IPS DF 19.7 (cell line): ENCODE measurements around the gene THAP8.

Experiments
- DNase-seq: peaks from one replicate; pipeline ENCODE4 v3.0.0-alpha.2; 2013; ENCODE audit warnings: low read depth, low spot score

THAP8 gene, protein sequence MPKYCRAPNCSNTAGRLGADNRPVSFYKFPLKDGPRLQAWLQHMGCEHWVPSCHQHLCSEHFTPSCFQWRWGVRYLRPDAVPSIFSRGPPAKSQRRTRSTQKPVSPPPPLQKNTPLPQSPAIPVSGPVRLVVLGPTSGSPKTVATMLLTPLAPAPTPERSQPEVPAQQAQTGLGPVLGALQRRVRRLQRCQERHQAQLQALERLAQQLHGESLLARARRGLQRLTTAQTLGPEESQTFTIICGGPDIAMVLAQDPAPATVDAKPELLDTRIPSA

DNA sequence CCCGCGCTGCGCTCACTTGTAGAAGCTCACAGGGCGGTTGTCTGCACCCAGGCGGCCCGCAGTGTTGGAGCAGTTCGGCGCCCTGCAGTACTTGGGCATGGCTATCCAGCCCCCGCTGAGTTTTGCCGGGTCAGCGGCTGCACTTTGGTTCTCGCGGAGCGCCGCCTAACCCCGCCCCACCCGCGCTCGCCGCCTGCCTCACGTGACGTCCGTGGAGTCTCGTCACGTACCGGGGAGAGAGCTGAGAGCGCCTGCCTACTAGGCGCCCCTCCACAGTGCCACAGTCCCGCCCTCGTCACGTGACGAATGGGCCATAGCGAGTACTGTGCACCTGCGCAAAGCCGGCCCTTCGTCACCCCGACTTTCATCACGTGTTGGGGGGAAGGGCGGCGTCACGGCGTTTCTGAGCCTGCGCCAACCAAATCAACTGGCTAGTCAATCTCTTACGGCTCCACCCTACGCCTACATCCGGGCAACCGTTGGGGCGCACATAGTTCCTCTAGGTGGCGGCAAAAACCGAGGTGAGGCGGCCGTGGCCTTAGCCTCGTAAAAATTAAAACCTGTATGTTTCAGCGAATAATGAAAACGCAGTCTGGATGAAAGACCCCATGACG is at the start of gene THAP8:
TSS of gene THAP8 (minus strand) at position 167 of the 614 bp plus-strand sequence. CDS start at position 99, 68 bp downstream.
- DNase-seq, result peak; percentile 91

DNA sequence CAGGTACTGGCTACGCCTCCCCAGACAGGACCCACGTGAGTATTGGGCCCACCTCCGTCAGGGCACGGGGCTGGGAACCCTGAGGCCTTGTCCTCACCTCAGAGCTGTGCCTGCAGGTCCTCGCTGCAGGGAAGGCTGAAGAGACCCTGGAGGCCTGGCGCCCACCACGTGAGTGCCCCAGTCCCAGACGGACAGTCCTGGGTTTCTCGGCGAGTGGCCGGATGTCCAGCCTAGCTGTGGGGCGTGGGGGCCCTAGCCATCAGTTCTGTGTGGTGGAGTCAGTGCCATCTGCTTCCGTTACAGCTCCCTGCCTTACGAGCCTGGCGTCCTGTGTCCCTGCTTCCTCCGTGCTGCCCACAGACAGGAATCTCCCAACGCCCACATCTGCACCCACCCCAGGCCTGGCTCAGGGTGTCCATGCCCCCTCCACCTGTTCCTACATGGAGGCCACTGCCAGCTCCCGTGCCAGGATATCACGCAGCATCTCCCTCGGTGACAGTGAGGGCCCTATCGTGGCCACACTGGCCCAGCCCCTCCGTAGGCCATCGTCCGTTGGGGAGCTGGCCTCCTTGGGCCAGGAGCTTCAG is 49.0 kb upstream of the THAP8 start:
- DNase-seq, result no peak

DNA sequence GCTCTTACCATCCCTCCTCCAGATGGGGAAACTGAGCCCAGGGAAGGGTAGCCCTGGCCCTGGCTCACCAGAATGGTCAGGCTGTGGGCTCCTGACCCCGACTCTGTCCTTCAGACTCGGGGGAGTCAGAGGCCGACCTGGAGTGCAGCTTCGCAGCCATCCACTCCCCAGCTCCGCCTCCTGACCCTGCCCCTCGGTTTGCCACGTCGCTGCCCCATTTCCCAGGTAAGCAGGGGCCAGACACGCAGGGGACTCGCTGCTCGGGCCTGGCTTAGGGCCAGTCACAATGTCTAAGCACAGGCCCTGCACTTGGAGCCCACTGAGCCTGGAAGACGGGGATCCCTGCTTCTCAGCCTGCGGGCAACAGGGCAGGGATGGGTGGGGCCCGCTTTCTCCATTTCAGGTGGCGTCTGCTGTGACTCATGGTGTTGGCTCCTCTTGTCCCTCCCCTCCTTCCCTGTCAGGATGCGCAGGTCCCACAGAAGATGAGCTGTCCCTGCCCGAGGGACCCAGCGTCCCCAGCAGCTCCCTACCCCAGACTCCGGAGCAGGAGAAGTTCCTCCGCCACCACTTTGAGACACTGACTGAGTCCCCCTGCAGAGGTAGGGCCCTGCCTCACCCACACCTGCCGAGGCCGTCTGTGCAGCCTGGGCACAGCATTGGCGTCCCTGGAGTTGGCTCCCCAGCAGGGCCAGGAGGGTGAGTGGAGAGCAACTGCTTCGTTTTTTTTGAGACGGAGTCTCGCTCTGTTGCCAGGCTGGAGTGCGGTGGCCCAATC is 47.7 kb upstream of the THAP8 start:
- DNase-seq, result no peak

DNA sequence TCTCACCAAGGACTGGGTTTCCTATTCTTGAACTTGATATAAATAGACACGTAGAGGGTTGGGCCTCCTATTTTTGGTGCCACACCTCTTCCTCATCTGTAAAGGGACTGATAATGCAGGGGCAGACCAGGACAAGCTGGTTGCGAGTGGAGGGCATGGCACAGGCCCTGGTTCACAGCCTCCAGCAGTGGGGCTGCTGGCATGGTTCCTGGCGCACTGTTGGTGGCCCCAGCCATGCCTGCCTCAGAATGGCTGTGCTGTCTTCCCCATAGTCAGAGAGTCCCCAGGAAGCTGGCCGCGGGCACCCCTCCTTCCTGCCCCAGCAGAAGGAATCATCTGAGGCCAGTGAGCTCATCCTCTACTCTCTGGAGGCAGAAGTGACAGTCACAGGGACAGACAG is 46.4 kb upstream of the THAP8 start:
- DNase-seq, result no peak

DNA sequence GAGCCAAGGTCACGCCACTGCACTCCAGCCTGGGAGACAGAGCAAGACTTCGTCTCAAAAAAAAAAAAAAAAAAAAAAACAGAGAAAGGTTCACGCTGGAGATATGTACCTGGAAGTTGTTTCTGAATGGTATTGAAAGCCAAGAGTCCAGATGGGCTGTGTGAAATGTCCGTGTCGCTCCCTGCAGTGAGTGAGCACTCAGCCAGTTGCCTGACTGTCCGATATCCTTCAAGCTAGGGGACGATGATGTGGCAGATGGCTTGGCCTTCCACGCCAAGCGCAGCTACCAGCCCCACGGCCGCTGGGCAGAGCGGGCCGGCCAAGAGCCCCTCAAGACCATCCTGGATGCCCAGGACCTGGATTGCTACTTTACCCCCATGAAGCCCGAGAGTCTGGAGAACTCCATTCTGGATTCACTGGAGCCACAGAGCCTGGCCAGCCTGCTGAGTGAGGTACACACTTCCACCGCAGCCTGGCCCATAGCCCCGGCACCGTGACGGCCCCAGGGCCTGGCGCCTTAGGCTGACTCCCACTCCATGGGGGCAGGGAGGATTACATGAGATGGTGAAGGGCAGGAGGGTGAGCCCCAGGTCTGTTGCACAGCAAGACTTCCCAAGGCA is 45.2 kb upstream of the THAP8 start:
- DNase-seq, result no peak

DNA sequence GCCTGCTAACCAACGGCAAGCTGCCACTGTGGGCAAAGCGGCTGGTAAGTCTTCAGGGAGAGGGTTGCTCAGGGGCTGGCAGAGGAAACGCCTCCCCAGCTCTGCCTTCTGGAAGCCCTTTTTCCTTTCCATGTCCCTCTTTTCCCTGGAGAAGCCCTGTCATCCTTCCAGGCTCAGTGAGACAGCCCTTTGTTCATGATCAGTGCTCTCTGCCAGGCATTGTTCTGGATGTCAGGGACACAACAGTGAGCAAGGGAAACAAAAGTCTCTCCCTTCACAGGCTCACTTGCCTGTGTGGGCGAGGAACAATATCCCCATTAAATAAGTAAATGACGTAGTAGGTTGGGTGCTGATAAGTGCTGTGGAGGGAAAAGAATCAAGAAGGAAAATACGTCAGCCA is 43.0 kb upstream of the THAP8 start:
- no peak for DNase-seq

DNA sequence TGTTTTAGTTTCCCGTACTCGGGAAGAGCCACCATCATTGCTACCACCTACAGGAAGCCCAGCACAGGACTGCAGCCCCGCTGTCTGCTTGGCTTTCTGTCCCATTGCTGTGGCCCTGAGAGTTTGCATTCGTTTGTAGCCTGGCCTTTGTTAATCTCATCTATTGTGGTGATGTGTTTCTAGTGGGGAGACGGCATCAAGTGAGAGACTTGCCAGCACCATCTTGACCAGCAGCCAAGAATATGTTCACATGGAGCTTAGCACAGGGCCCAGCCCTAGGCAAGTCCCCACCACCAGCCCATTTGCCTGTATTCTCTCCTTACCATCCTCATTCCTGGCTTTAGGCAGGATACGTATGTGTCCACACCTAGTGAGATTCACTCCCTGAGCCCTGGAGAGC is 39.6 kb upstream of the THAP8 start:
- no peak for DNase-seq

DNA sequence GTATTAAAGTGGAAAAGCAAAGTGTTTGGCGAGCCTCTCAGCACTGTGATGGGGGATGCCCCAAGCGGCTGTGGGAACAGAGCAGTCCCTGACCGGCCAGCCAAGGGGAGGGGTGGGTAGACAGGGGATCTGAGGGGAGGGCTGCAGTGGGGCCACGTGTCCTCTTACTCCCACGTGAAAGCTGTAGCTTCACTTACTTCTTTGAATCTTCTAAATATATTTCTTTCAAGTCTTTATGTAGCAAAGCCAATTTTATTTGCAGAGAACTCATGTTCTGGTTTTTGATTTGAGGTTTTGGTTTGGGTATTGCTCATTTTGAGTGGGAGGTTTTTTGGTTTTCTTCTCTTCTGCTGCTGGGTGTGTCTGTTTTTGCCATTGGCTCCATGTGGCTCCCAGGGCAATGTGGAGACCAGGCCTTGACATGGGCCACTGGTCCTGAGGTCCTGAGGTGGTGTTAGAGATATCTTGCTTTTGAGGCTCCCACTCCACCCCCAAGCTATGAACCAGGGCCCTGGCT is 39.1 kb upstream of the THAP8 start:
- DNase-seq, result no peak

DNA sequence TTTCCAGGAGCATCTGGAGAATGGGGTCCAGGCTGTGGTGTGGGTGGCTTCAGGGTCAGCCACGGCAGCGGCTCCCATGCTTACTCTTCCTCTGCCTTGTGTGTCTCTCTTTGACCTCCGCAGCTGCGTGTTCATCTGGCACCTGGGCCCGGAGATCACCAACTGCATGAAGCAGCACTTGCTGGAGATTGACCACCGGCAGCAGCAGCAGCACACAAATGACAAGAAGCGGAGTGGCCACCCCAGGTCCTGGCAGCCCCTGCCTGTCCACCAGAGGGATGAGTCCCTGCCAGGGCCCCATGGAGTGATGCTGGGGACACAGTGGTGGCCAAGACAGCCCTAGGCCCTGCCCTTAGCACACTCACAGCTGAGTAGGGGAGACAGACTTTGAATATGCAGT is 38.5 kb upstream of the THAP8 start:
- no peak for DNase-seq

DNA sequence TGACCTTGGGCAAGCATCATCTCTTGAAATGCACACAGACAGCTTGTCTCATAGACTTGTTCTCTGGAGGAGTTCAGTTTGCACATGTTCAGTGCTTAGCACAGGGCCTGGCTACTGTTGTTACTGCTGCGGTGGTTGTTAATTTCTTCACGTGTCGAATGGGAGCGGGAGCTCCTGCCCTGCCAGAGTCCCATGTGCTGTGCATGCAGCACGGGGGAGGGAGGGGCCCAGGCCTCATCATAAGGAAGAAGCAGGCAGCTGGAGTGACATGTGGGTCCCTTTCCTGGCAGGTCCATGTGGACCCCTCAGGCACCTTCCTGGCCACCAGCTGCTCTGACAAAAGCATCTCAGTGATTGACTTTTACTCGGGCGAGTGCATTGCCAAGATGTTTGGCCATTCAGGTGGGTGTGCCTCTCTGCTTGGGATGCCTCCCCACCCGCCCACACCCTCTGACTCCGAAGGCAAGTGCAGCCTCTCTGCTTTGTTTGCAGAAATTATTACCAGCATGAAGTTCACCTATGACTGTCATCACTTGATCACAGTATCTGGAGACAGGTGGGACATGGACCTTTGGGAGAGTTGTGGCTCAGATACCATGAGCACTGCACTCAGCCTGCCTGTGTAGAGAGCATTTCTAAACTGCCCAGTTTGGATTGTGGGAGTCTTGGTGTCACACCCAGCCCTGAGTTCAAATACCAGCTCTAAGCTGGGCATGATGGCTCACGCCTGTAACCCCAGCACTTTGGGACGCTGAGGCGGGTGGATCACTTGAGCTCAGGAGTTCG is 37.0 kb upstream of the THAP8 start:
- no peak for DNase-seq

DNA sequence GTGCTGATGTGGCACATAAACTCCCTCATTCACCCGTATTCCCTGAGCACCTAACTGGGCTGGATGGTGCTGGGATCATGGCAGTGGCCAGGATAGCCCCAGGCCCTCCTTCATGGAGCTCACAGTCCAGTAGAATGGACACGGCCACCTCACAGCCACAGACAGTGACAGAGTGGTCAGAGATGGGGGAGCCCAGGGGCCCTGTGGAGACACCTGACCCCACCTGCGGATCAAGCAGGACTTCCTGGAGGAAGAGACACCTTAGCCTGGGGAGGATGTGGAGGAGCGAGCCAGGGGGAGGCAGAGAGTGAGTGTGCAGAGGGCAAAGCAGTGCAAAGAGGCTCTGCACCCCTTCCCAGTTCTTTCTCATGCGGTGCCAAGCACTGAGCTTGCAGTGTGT is 35.8 kb upstream of the THAP8 start:
- DNase-seq, result no peak

DNA sequence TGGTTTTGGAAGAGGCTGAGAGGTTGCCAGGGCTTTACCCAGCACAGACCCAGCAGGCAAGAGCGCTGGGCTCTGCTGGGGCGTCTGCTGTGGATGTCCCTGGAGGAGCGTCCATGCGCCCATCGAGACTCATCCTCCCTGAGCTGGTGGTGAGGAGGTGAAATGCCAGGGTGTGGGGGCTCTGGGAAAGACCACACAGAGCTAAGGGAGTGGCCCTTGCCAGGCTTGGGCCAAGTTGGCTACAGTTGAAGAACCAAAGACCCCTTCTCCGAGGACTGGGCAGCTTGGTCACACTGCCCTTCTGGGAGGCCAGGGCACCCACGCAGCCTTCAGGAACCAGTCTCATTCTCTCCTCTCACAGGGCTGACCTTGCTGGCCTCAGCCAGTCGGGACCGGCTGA is 32.2 kb upstream of the THAP8 start:
- DNase-seq, result no peak

DNA sequence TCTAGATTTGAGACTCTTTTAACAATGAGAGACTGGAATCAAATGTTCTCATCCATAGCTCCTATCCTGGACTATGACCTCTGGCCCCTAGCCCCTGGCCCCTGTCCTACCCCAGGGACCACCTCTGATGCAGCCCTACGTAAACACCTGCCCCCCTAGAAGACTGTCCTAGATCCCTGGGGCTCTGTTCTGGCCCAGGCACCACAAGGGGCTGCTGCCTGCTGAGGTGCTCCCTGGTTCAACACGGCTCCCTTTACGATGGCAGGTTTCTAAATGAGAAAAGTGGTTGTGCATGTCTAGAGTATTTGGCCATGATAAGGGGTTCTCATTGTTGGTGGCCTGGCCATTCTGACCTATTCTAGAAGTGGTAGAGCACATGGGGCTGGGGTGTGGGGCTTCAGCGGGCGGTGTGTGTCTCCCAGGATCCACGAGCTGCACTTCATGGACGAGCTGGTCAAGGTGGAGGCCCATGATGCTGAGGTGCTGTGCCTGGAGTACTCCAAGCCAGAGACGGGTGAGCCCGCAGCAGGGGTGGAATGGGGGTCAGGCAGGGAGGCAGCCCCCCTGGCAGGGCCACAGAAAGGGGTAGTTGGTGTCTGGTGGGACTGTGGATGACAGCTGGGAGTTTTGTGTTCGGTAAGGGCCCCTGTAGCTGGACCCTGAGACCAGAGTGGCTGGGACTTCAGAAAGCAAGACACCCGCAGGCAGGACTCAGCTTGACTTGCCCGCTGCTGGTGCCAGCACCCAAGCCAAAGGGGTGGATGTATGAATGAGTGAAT is 30.3 kb upstream of the THAP8 start:
- no peak for DNase-seq

DNA sequence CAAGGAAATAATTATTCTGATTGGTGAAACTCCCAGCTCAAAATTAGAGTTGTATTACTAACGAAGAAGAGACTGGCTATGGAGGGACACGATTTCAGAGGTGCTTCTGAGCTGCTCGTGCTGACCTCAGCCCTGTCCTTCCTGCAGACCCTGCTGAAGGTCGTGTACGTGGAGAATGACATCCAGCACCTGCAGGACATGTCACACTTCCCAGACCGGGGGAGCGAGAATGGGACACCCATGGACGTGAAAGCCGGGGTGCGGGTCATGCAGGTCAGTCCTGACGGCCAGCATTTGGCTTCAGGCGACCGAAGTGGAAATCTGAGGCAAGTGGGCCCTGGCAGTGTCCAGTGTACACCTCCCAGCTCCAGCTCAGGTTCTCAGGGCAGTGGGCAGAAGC is 28.8 kb upstream of the THAP8 start:
- no peak for DNase-seq

DNA sequence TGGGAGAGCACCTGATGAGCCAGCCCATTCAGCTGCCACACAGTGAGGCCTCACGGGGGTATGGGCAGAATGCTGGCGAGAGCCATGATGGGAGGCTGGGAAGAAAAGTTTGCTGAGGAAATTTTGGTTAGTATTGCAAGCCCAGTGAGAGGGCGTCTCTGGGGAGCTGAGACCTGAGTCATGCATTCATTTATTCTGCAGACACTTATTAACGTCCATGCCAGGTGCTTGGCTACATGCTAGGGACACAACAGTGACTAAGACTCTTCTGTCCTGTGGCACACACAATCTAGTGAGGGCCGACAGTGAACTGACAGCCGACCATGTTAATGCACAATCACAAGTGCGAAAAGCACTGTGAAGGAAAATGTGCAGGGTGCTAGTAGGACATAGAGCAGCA is 27.8 kb upstream of the THAP8 start:
- DNase-seq, result no peak

DNA sequence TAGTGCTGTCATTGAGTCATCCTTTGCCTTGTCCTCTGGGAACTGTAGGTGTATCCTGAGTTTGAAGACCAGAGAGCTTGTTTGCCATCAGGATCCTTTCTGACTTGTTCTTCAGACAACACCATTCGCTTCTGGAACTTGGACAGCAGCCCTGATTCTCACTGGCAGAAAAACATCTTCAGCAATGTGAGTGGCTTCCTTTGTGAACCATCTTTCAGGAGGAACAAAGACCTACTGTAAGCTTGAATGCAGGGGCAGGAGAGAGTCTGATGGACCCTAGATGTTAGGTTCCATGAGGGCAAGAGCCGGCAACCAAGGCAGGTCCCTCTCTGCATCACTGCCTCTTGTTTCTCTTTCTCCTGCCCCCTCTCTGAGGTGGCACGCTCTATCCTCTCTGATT is 27.3 kb upstream of the THAP8 start:
- DNase-seq, result no peak

DNA sequence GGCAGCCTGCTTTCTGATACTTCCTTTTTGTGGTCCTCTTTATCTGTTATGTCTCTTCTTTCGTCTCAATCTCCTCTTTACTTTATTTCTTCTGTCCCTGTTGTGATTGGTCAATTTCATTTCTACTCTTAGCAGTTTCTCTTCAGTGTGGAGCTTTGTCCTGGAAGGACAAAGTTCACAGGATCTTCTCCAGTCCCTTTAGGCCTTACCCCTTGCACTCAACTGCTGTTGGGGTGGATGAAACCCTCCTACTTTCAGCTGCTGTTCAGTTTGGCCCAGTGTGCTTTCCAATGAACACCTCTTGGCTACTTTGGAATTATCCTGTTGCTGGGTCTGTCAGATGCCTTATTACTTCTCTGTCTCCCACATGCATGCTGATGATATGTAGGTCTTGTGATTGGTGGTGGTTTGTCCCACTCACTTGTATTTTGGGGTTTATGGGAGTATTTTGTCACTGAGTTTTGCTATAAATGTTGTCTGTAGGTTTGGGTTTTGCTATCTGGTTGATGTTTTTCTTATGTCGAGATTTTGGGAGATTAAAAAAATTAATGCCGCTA is 25.4 kb upstream of the THAP8 start:
- DNase-seq, result no peak

DNA sequence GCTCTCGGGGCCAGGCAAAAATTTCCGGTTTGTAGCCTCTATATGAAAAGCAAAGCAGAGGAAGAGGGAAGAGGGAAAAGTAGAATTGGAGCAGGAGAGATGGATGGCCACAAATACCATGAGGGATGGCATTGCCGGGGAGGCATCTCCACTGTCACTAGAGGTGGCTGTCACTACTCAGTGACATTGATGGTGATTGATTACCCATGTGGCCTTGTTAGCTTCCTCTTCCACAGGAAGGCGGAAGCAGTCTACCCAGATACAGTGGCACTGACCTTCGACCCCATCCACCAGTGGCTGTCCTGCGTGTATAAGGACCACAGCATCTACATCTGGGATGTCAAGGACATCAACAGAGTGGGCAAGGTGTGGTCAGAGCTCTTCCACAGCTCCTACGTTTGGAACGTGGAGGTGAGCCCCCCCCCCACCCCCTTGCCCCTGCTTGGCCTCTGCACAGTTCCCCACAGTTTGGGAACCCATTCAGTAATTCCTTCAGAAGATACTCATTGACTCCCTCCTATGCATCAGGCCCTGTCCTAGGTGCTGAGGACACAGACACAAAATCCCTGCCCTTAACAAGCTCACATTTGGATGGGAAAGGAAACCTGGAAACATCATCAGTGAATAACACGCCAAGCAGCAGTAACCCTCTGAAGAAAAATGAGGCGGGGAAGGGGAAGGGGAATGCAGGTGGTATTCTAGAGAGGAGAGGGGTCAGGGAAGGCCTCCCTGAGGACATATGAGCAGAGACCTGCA is 19.2 kb upstream of the THAP8 start:
- DNase-seq, result no peak

DNA sequence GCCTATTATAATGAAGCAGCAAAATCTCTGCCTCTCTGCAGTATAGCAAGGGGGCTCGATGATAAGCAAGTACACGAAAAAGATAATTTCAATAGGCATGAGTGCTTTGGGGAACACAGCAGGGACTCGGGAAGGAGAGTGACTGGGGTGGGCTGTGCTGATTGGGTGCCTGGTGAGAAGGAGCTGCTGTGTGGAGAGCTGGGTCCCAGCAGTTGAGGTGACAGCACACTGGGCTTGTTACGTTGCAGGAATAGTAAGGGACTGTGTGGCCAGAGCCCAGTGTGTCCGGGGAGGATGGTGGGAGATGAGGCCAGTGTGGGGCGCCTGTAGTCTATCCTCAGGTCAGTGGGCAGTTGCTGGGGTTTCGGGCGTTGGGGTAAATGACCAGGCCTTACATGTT is 18.0 kb upstream of the THAP8 start:
- DNase-seq, result no peak
